Breast epithelium (tissue), 4 donors: ENCODE results near the gene MEIOB. TPM values are rescaled to one million over a fixed set of nuclear protein-coding genes. Genes with fewer than 3 reads are reported as not detected.

Source experiments
- DNase-seq, 2 donors: peaks; one replicate each; pipeline ENCODE4 v3.0.0-alpha.2; 2019; ENCODE audit warnings: low spot score in 2 of 2
- H3K27ac ChIP-seq, 2 donors: fragments of 200-600 bp; sonication (generic) in 1 of 2; one replicate each; pipeline ENCODE4 v1.5.1; 2016 to 2019; ENCODE audit warnings: mild to moderate bottlenecking in 1 of 2
- H3K27me3 ChIP-seq, 2 donors: fragments of 200-600 bp; sonication (generic) in 1 of 2; one replicate each; pipeline versions ENCODE4 v1.5.1 to v1.6.0; 2017 to 2019; ENCODE audit warnings: control low read depth in 1 of 2, mild to moderate bottlenecking in 1 of 2
- H3K36me3 ChIP-seq: fragments of 200-600 bp; one replicate; pipeline ENCODE4 v1.5.1; 2019
- H3K4me1 ChIP-seq, 2 donors: fragments of 200-600 bp; sonication (generic); one replicate each; pipeline ENCODE4 v1.5.1; 2016 to 2019; ENCODE audit warnings: control low read depth in 1 of 2
- H3K4me3 ChIP-seq, 3 donors: fragments of 200-600 bp; sonication (generic); 1 replicate in 2 of 3; 2 replicates in 1 of 3; pipeline ENCODE4 v1.5.1; 2016 to 2019; ENCODE audit warnings: mild to moderate bottlenecking in 3 of 3, moderate library complexity in 2 of 3
- H3K9me3 ChIP-seq, 2 donors: fragments of 200-600 bp; sonication (generic) in 1 of 2; one replicate each; pipeline ENCODE4 v1.5.1; 2016 to 2019; ENCODE audit warnings: control low read depth in 1 of 2
- CTCF ChIP-seq, 3 donors: fragments of 450-650 bp; IDR thresholded peaks; one replicate each; pipeline ENCODE4 v1.5.1; 2016 to 2017; ENCODE audit warnings: antibody characterized with exemption in 3 of 3, mild to moderate bottlenecking in 3 of 3, moderate library complexity in 3 of 3
- POLR2A ChIP-seq: fragments of 450-650 bp; IDR thresholded peaks from one replicate; pipeline ENCODE4 v1.6.1; 2016; ENCODE audit warnings: antibody characterized with exemption, mild to moderate bottlenecking, moderate library complexity
- POLR2AphosphoS5 ChIP-seq, 3 donors: sonication (generic); formaldehyde crosslinking; IDR thresholded peaks; one replicate each; pipeline ENCODE4 v1.6.1; 2017; ENCODE audit warnings: antibody characterized with exemption in 3 of 3
- intact Hi-C: fragments of 100-400 bp; cut with DNase I; formaldehyde crosslinking; loops from one replicate; pipeline ENCODE4 v1.15.1; 2023; ENCODE audit warnings: low total_unique reads
- total RNA-seq, 3 donors: library from RNA; depleted of rRNA; stranded (reverse); fragments of >200 nt; gene quantifications; one replicate each; pipeline ENCODE4 v1.1.0, GENCODE V29; 2016

The MEIOB gene
- total RNA-seq, 3 donors from 2014 or later = not detected

GRCh38 chr16:1908983-1909382, 37.0 kb upstream of the MEIOB start:
- DNase-seq = no peak
- Histone ChIP-seq H3K4me3 (no peak overlapping the region), H3K4me1 (no peaks in the 10 kb centered on the region), H3K27ac (no peak overlapping the region), H3K27me3 (peaks cover 0 to 23% of the 10 kb centered on the region in 2 donors), H3K9me3 (no peaks in the 10 kb centered on the region), H3K36me3 (no peaks in the 10 kb centered on the region)
- intact Hi-C loops = no loop called here
- TF ChIP-seq POLR2AphosphoS5 (IDR thresholded peaks at IDR 0.05) (no peak), CTCF (IDR thresholded peaks at IDR 0.05) (no peak), POLR2A (no peak)

- no peak for DNase-seq
- Histone ChIP-seq H3K9me3 (no peaks in the 10 kb centered on the region), H3K36me3 (no peaks in the 10 kb centered on the region), H3K27ac (no peak overlapping the region), H3K4me3 (no peak overlapping the region), H3K4me1 (no peaks in the 10 kb centered on the region), H3K27me3 (peaks cover 0 to 22% of the 10 kb centered on the region in 2 donors)
- TF ChIP-seq POLR2AphosphoS5 (IDR thresholded peaks at IDR 0.05) (no peak), POLR2A (no peak), CTCF (IDR thresholded peaks at IDR 0.05) (no peak)
- intact Hi-C loops = no loop called here
These were observed 36.2 kb upstream of the MEIOB start for GRCh38 chr16:1908184-1908583.

GRCh38 chr16:1907226-1907860, 35.4 kb upstream of the MEIOB start:
- Histone ChIP-seq H3K9me3 (no peaks in the 10 kb centered on the region), H3K27me3 (peaks cover 0 to 22% of the 10 kb centered on the region in 2 donors), H3K4me3 (no peak overlapping the region), H3K4me1 (no peaks in the 10 kb centered on the region), H3K36me3 (no peaks in the 10 kb centered on the region), H3K27ac (no peak overlapping the region)
- intact Hi-C loops = no loop called here
- DNase-seq = no peak
- TF ChIP-seq POLR2AphosphoS5 (IDR thresholded peaks at IDR 0.05) (no peak), POLR2A (no peak)

GRCh38 chr16:1906846-1907165, 34.8 kb upstream of the MEIOB start:
- H3K36me3 ChIP-seq = no peaks in the 10 kb centered on the region

GRCh38 chr16:1906055-1906845, 34.3 kb upstream of the MEIOB start:
- no peak for DNase-seq
- no peak overlapping the region for H3K27ac ChIP-seq
- intact Hi-C loops = no loop called here
- no peaks in the 10 kb centered on the region for H3K9me3 ChIP-seq
- H3K4me1 ChIP-seq = no peaks in the 10 kb centered on the region
- H3K27me3 ChIP-seq = peaks cover 0 to 22% of the 10 kb centered on the region in 2 donors
- H3K36me3 ChIP-seq = no peaks in the 10 kb centered on the region
- no peak overlapping the region for H3K4me3 ChIP-seq
- TF ChIP-seq CTCF (IDR thresholded peaks at IDR 0.05) (no peak), POLR2AphosphoS5 (IDR thresholded peaks at IDR 0.05) (no peak), POLR2A (no peak)

More at GRCh38 chr16:1906846-1907165, 34.8 kb upstream of the MEIOB start:
- Histone ChIP-seq H3K4me1 (no peaks in the 10 kb centered on the region), H3K9me3 (no peaks in the 10 kb centered on the region), H3K27ac (no peak overlapping the region), H3K4me3 (no peak overlapping the region), H3K27me3 (peaks cover 0 to 22% of the 10 kb centered on the region in 2 donors)
- DNase-seq = no peak
- intact Hi-C loops = no loop called here
- no peak for TF ChIP-seq POLR2AphosphoS5 (IDR thresholded peaks at IDR 0.05)
- no peak for TF ChIP-seq POLR2A
- no peak for TF ChIP-seq CTCF (IDR thresholded peaks at IDR 0.05)
